Bronchial epithelial cell (primary cell): Measurements from ENCODE around the gene GKAP1. TPM values are rescaled to one million over a fixed set of nuclear protein-coding genes. Genes with fewer than 3 reads are reported as not detected.
A peak's percentile ranks its signal among the peaks of the same experiment; 100 is the strongest.
"Not testable (repeated sequence)": the region's sequence is repeated elsewhere in the genome, so short reads cannot be mapped to it uniquely, and the experiment has no call there.

Source experiments
- DNase-seq: peaks from one replicate; pipeline ENCODE4 v3.0.0-alpha.2; 2010; ENCODE audit warnings: low read depth
- FAIRE-seq: peaks from 2 replicates; lab custom pipeline; 2011; peaks lifted over from hg19 to GRCh38; lab: Jason Lieb, UNC
- H3K27me3 ChIP-seq: 2 replicates; pipeline ENCODE4 v1.5.1; 2011; ENCODE audit warnings: low read length; ENCODE audit not compliant: control insufficient read depth, insufficient read depth
- H3K36me3 ChIP-seq: 2 replicates; pipeline ENCODE4 v1.5.1; 2011; ENCODE audit warnings: low read length; ENCODE audit not compliant: control insufficient read depth, insufficient read depth
- H3K4me3 ChIP-seq: 2 replicates; pipeline ENCODE4 v1.5.1; 2011; ENCODE audit warnings: mild to moderate bottlenecking, low read depth, low read length, control low read depth
- total RNA-seq: library from RNA; depleted of rRNA; stranded (reverse); fragments of >200 nt; gene quantifications from 2 replicates; pipeline ENCODE4 v1.2.1, GENCODE V29; 2014
- TF ChIP-seq, protein P1 (sequence below): IDR thresholded peaks from 2 replicates; pipeline ENCODE4 v1.5.1; 2011; ENCODE audit warnings: mild to moderate bottlenecking, moderate library complexity, low read length, control low read depth, inconsistent platforms; ENCODE audit not compliant: insufficient read depth, severe bottlenecking

Gene GKAP1
- total RNA-seq = 0.53 and 0.90 TPM in 2 replicates

DNA sequence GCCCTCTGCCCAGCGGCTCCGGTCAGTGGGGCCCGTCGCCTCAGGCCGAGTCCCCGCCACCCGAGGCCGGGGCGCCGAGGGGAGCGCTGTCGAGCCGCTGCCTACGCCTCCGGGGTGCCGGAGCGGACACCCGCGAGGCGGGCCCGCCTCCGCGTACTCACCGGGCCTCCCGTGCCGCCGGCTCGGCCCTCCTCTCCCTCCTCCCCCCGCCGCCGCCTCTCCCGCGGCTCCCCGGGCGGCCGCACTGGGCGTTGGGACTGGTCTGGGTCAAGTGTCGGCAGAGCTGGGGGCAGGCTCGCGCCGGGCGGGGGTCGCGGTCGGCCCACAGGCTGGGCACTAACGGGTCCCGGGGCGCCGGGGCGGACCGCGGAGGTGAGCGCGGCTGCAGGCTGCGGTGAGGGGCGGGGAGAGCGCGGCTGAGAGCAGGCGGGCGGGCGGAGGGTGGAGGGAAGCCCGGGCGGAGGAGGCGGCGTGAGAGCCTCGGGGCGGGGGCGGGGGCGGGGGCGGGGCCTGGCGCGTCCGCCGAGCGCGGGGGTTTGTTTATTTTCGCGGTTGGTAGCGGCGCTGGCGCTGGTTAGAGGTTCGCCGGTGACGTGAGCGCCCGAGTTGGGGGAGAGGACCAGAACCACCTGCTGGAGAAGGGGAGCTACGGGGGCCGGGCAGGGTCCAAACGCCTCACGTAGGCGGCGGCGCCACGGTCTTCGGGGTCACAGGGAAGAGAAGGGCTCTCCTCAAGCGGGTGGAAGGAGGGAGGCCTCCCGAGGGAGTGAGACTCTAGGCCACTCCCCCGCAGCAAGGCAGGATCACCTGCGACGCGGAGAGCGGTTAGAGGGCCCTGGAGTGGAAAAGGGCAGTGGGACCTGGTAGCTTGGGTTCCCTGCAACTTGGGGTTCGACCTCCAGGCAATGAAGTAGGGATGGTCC lies at the start of gene GKAP1:
TSS of gene GKAP1 (minus strand) at position 414 of the 923 bp plus-strand sequence. CDS start 11,252 bp downstream, outside the sequence.
- FAIRE-seq, H3K36me3 ChIP-seq, H3K27me3 ChIP-seq: not testable (repeated sequence)
- peak within 1 kb of the TSS; percentile 47 for H3K4me3 ChIP-seq
- DNase-seq = peak; percentile 13
- TF ChIP-seq, protein P1, sequence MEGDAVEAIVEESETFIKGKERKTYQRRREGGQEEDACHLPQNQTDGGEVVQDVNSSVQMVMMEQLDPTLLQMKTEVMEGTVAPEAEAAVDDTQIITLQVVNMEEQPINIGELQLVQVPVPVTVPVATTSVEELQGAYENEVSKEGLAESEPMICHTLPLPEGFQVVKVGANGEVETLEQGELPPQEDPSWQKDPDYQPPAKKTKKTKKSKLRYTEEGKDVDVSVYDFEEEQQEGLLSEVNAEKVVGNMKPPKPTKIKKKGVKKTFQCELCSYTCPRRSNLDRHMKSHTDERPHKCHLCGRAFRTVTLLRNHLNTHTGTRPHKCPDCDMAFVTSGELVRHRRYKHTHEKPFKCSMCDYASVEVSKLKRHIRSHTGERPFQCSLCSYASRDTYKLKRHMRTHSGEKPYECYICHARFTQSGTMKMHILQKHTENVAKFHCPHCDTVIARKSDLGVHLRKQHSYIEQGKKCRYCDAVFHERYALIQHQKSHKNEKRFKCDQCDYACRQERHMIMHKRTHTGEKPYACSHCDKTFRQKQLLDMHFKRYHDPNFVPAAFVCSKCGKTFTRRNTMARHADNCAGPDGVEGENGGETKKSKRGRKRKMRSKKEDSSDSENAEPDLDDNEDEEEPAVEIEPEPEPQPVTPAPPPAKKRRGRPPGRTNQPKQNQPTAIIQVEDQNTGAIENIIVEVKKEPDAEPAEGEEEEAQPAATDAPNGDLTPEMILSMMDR = peak; percentile 17

GRCh38 chr9:83849895-83850294 lies 32.3 kb upstream of the GKAP1 start:
- not testable (repeated sequence) for H3K36me3 ChIP-seq, DNase-seq, H3K4me3 ChIP-seq, H3K27me3 ChIP-seq, FAIRE-seq

GRCh38 chr9:83837070-83837643 lies 19.6 kb upstream of the GKAP1 start:
- not testable (repeated sequence) for H3K4me3 ChIP-seq
- peak; percentile 97 for FAIRE-seq

DNA sequence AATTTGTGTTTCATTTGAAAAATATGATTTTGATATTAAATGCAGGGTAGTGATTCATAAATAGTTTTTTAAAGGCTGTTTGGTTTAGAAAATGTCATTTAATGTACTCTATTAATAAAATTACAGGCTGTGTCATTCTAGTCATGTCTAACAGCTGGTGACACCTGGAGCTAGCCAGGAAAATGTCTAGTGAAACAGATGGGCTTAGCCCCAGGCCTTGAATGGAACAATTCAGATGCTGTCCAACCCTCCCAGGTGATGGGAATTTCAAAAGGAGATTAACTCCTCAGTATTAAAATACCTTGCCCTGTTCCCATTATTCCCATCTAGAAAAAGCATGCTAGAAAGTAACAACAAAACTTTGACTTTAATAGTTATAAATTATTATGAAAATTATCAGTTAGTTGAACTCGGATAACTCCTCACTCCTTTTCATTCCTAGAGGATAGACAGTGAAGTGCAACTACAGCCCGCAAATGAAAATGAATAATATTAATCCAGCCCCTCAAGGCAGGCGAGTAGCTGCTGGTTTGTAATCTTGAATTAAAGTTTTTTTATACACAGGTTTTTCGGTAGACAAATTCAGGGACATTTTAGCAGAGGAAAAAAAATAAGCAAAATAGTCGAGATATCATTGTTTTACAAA lies 13.0 kb upstream of the GKAP1 start:
- not testable (repeated sequence) for DNase-seq, H3K4me3 ChIP-seq, H3K27me3 ChIP-seq, FAIRE-seq, H3K36me3 ChIP-seq

More at GRCh38 chr9:83837070-83837643, 19.6 kb upstream of the GKAP1 start:
- not testable (repeated sequence) for H3K36me3 ChIP-seq, DNase-seq, H3K27me3 ChIP-seq

GRCh38 chr9:83824986-83825623 lies 7.5 kb upstream of the GKAP1 start:
- DNase-seq = peak; percentile 45
- H3K36me3 ChIP-seq, FAIRE-seq, H3K27me3 ChIP-seq, H3K4me3 ChIP-seq: not testable (repeated sequence)

- H3K4me3 ChIP-seq = peak overlapping the region; percentile 47
- FAIRE-seq, H3K36me3 ChIP-seq, H3K27me3 ChIP-seq, DNase-seq: not testable (repeated sequence)
Measured at GRCh38 chr9:83817011-83817355, 586 bp downstream of the GKAP1 start.

DNA sequence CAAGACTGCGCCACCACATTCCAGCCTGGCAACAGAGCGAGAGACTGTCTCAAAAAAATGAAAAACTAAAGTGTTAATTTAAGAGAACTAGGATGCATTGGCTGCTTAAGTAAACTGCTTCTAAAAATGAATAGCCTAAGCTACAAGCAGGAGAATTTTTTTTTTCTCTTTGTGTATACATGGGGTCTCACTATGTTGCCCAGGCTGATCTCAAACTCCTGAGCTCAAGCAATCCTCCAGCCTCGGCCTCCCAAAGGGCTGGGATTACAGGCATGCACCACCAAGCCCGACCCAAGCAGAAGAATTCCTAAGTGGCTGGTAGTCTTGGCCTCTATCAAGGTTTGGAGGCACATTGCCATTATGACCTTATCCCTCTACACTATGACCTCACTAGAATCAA lies 2.4 kb downstream of the GKAP1 start:
- not testable (repeated sequence) for FAIRE-seq, H3K27me3 ChIP-seq, H3K36me3 ChIP-seq, H3K4me3 ChIP-seq, DNase-seq

GRCh38 chr9:83809213-83809612 lies 8.4 kb downstream of the GKAP1 start:
- peak; percentile 64 for FAIRE-seq
- H3K36me3 ChIP-seq, H3K4me3 ChIP-seq, DNase-seq, H3K27me3 ChIP-seq: not testable (repeated sequence)

DNA sequence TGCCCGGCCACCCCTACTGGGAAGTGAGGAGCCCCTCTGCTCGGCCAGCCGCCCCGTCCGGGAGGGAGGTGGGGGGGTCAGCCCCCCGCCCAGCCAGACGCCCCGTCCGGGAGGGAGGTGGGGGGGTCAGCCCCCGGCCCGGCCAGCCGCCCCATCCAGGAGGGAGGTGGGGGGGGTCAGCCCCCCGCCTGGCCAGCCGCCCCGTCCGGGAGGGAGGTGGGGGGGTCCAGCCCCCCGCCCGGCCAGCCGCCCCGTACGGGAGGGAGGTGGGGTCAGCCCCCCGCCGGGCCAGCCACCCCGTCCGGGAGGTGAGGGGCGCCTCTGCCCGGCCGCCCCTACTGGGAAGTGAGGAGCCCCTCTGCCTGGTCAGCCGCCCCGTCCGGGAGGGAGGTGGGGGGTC lies 13.1 kb downstream of the GKAP1 start:
- not testable (repeated sequence) for DNase-seq, H3K27me3 ChIP-seq, H3K4me3 ChIP-seq, FAIRE-seq, H3K36me3 ChIP-seq

DNA sequence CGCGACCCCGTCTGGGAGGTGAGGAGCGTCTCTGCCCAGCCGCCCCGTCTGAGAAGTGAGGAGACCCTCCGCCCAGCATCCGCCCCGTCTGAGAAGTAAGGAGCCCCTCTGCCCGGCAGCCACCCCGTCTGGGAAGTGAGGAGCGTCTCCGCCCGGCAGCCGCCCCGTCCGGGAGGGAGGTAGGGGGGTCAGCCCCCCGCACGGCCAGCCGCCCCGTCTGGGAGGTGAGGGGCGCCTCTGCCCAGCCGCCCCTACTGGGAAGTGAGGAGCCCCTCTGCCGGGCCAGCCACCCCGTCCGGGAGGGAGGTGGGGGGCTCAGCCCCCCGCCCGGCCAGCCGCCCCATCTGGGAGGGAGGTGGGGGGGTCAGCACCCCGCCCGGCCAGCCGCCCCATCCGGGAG lies 13.6 kb downstream of the GKAP1 start:
- not testable (repeated sequence) for DNase-seq, H3K4me3 ChIP-seq, FAIRE-seq, H3K27me3 ChIP-seq, H3K36me3 ChIP-seq
